ENCODE measurements around the gene HSPB2.
"Not testable (repeated sequence)": the region's sequence is repeated elsewhere in the genome, so short reads cannot be mapped to it uniquely, and the experiment has no call there.

Gene HSPB2

GRCh38 chr11:111878385-111878848, 34.1 kb upstream of the HSPB2 start:
- POLR2A ChIA-PET, result no interaction called here
- TF ChIP-seq CTCF (IDR thresholded peaks at IDR 0.05; ENCODE audit: insufficient read depth, low read length, missing control alignments), result no peak
- CTCF ChIA-PET, result interaction anchor here (0.7 to 4.2 kb wide), 16 partner anchors 9 to 206 kb away, joined by 3 to 50 read pairs (median 4); no protein-coding TSS in a partner anchor
- peak overlapping the region; percentile 94 for H3K4me3 ChIP-seq (ENCODE audit: low read depth, low read length)
- no peak for DNase-seq (ENCODE audit: low read depth, low spot score)

- peak within 1 kb of the TSS; percentile 94 for H3K4me3 ChIP-seq (ENCODE audit: low read depth, low read length)
- POLR2A ChIA-PET, result no interaction called here
- CTCF ChIA-PET, result interaction anchor here (0.9 to 4.2 kb wide), 14 partner anchors 8 to 206 kb away, joined by 3 to 50 read pairs (median 4); partner anchors contain the start of gene ALG9
- peak; percentile 76 for DNase-seq (ENCODE audit: low read depth, low spot score)
- TF ChIP-seq CTCF (IDR thresholded peaks at IDR 0.05; ENCODE audit: insufficient read depth, low read length, missing control alignments), result peak; percentile 95
Observed at GRCh38 chr11:111878849-111879636, 33.5 kb upstream of the HSPB2 start, which contains the start of the genes CFAP68 and FDXACB1. Gene CFAP68 (plus strand): TSS chr11:111879541. CDS start chr11:111879561, 20 bp downstream. Gene FDXACB1 (minus strand): TSS chr11:111879165. CDS start chr11:111879132, 33 bp downstream.

GRCh38 chr11:111879637-111879960, 32.9 kb upstream of the HSPB2 start:
- POLR2A ChIA-PET, result no interaction called here
- DNase-seq (ENCODE audit: low read depth, low spot score), result no peak
- peak overlapping the region; percentile 94 for H3K4me3 ChIP-seq (ENCODE audit: low read depth, low read length)
- CTCF ChIA-PET, result interaction anchor here (1.0 to 2.8 kb wide), 8 partner anchors 8 to 117 kb away, joined by 3 to 26 read pairs (median 3); partner anchors contain the start of gene ALG9
- no peak for TF ChIP-seq CTCF (IDR thresholded peaks at IDR 0.05; ENCODE audit: insufficient read depth, low read length, missing control alignments)

- H3K4me3 ChIP-seq (ENCODE audit: low read depth, low read length), result no peak overlapping the region
- ChIA-PET CTCF (interaction anchor here (0.7 to 2.8 kb wide), 10 partner anchors 9 to 138 kb away, joined by 3 to 26 read pairs (median 4); no protein-coding TSS in a partner anchor), POLR2A (interaction anchor here (0.6 kb wide), 1 partner anchor 18 kb away, joined by 5 read pairs; no protein-coding TSS in a partner anchor)
- no peak for TF ChIP-seq CTCF (IDR thresholded peaks at IDR 0.05; ENCODE audit: insufficient read depth, low read length, missing control alignments)
- DNase-seq (ENCODE audit: low read depth, low spot score), result no peak
Observed at GRCh38 chr11:111882202-111882601, 30.3 kb upstream of the HSPB2 start.

DNA sequence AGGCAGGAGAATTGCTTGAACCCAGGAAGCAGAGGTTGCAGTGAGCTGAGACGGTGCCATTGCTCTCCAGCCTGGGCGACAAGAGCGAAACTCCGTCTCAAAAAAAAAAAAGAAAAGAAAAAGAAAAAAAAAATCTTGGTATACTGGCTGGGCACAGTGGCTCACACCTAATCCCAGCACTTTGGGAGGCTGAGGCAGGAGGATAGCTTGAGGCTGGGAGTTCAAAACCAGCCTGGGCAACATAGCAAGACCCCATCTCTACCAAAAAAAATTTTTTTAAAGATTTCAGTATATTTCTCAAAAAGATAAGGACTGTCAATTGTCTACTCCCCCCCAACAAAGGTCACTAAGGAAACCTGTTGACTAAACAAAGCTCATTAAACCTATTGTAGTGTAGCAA, 27.5 kb upstream of the HSPB2 start:
- H3K4me3 ChIP-seq (ENCODE audit: low read depth, low read length); POLR2A ChIA-PET; DNase-seq (ENCODE audit: low read depth, low spot score): not testable (repeated sequence)
- CTCF ChIA-PET, result interaction anchor here (1.1 to 1.7 kb wide), 3 partner anchors 47 to 396 kb away, joined by 3 to 4 read pairs (median 3); no protein-coding TSS in a partner anchor

- no peak for DNase-seq (ENCODE audit: low read depth, low spot score)
- no peak overlapping the region for H3K4me3 ChIP-seq (ENCODE audit: low read depth, low read length)
- CTCF ChIA-PET, result interaction anchor here (1.5 to 1.7 kb wide), 2 partner anchors 45 to 111 kb away, joined by 3 to 4 read pairs; no protein-coding TSS in a partner anchor
- no peak for TF ChIP-seq CTCF (IDR thresholded peaks at IDR 0.05; ENCODE audit: insufficient read depth, low read length, missing control alignments)
- POLR2A ChIA-PET, result no interaction called here
Observed at GRCh38 chr11:111886032-111886431, 26.5 kb upstream of the HSPB2 start.

Measured in AG04449 (cell line).